ENCODE measurements around the gene MSANTD4.

The MSANTD4 gene

DNA sequence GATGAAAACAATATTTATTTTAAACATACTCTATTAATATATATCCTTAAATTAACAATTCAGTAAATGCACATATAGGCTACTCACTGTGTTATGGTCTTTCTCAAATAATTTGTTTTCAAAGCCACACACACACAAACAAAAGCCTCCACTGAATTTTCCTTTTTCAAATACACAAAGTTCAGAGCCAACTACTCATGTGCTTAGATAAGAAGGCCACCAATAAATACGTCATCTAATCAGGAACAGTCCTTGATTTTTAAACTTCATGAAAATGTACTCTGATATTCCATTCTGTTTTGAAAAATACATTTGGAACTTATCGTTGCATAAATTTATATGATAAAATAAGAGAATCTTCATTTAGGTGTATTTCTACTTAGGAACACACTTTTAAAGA, 29.1 kb upstream of the MSANTD4 start:
- DNase-seq (ENCODE audit: low read depth), result no peak
- no peak for TF ChIP-seq CTCF (conservative IDR thresholded peaks at IDR 0.05; ENCODE audit: low read depth, low read length)
- no peak overlapping the region for H3K4me3 ChIP-seq (ENCODE audit: low read depth, low read length)

- H3K4me3 ChIP-seq (ENCODE audit: low read depth, low read length), result no peak overlapping the region
- no peak for DNase-seq (ENCODE audit: low read depth)
- no peak for TF ChIP-seq CTCF (conservative IDR thresholded peaks at IDR 0.05; ENCODE audit: low read depth, low read length)
Observed at GRCh38 chr11:106049727-106050476, 27.9 kb upstream of the MSANTD4 start.

DNA sequence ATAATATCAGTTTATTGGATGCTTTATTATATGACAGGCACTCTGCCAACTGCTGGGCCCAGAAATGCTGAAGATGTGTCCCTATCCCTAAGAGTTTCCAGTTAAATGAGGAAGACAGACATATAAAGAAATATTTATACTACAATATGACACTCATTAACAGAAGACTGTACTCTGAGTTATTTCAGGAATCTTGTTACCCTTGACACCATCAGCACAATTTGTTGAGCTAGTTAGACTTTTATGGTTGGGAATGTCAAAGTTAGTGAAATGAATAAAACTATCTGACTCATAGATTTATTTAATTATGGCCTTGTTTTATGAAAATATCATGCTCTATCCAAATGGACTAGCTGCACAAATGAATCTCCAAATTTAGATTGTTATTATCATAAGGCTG, 25.6 kb upstream of the MSANTD4 start:
- no peak overlapping the region for H3K4me3 ChIP-seq (ENCODE audit: low read depth, low read length)
- DNase-seq (ENCODE audit: low read depth), result no peak
- TF ChIP-seq CTCF (conservative IDR thresholded peaks at IDR 0.05; ENCODE audit: low read depth, low read length), result no peak

DNA sequence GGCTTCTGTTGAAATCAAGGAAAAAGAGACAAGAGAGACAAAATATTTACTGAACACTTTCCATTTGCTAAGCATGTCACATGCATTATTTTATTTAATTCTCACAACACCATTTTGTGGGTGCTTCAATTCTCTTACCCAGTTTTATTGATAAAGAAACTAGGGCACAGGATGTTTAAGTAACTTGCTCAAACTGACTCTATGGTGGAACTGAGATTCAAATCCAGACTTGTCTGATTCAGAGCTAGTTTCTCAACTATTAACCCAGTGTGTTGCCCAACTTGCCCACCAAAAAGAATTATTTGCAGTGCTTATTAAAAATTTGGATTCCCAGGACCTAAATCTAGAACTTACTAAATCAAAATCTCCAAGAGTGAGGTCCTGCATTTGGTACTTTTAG, 21.5 kb upstream of the MSANTD4 start:
- no peak overlapping the region for H3K4me3 ChIP-seq (ENCODE audit: low read depth, low read length)
- TF ChIP-seq CTCF (conservative IDR thresholded peaks at IDR 0.05; ENCODE audit: low read depth, low read length), result no peak
- DNase-seq (ENCODE audit: low read depth), result no peak

DNA sequence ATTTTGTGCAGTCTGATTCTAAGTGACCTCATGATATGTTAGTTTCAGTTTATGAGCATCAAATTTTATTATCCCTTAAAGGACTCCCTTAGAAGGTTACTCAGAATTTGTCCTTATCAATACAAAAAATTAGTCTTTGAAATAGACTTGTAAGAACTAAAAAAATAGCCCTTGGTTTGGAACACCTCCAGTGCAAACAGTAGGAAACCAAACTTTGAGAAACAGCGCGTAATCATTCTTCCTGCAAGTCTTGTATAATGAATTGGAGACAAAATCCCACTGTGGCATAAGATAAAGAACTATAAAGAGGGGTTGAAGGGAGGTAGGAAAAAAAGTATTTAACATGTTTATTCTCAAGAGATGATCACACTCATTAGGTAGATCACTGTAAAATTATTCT, 10.8 kb upstream of the MSANTD4 start:
- H3K4me3 ChIP-seq (ENCODE audit: low read depth, low read length), result no peak overlapping the region
- no peak for TF ChIP-seq CTCF (conservative IDR thresholded peaks at IDR 0.05; ENCODE audit: low read depth, low read length)
- DNase-seq (ENCODE audit: low read depth), result peak; percentile 60

- H3K4me3 ChIP-seq (ENCODE audit: low read depth, low read length), result no peak overlapping the region
- no peak for DNase-seq (ENCODE audit: low read depth)
- no peak for TF ChIP-seq CTCF (conservative IDR thresholded peaks at IDR 0.05; ENCODE audit: low read depth, low read length)
Observed at GRCh38 chr11:106031936-106032335, 9.9 kb upstream of the MSANTD4 start.

DNA sequence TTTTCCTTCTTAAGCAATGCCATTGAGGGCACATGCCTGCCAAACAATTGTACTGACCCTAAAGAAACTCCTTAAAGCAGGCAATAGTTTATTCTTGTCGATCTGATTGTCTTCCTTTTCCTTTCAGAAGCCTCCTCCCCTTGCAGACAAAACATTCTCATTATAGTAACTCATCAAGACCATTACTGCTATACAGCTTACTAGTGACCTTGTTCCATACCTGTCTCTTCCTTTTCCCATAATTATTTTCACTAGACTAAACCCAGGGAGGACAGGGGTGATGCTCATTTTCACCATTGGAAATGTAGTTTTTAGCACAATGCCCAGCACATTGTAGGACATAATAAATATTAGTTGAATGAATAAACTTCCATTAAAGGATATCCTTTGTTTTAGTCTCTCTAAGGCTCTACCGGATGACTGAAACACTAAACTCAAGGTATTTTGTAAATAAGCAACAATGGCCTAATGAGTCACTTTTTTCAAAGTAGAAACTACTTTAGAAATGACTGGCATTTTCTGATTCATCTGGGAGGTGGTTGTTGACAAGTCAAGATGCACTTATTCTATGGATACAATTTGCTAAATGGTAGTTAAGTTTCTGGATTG, 9.3 kb upstream of the MSANTD4 start:
- no peak for TF ChIP-seq CTCF (conservative IDR thresholded peaks at IDR 0.05; ENCODE audit: low read depth, low read length)
- H3K4me3 ChIP-seq (ENCODE audit: low read depth, low read length), result no peak overlapping the region
- peak; percentile 22 for DNase-seq (ENCODE audit: low read depth)

All from choroid plexus epithelial cell (primary cell).